Peyer's patch (tissue), 4 donors: ENCODE data around the gene ASGR1.

Experiments
- CTCF ChIP-seq, 6 experiments: fragments of 450-650 bp in 4 of 6; fragments of 200-600 bp in 2 of 6; sonication (generic) in 1 of 6; IDR thresholded peaks; one replicate each; pipeline ENCODE4 v1.5.1; 2017 to 2019; ENCODE audit warnings: antibody characterized with exemption in 6 of 6, mild to moderate bottlenecking in 3 of 6, moderate library complexity in 1 of 6
- POLR2A ChIP-seq, 2 donors: fragments of 450-650 bp; IDR thresholded peaks; one replicate each; pipeline ENCODE4 v1.5.1; 2017; ENCODE audit warnings: antibody characterized with exemption in 2 of 2, mild to moderate bottlenecking in 2 of 2, moderate library complexity in 2 of 2

- peak; percentile 82 to 93 (median 88) for TF ChIP-seq CTCF (IDR thresholded peaks at IDR 0.05)
- TF ChIP-seq POLR2A (IDR thresholded peaks at IDR 0.05) = no peak
Measured at GRCh38 chr17:7136266-7136877, 42.8 kb downstream of the ASGR1 start.
